GM18519 (cell line): ENCODE data around the gene PIKFYVE.
A peak's percentile ranks its signal among the peaks of the same experiment; 100 is the strongest.
"Not testable (repeated sequence)": the region's sequence is repeated elsewhere in the genome, so short reads cannot be mapped to it uniquely, and the experiment has no call there.

ENCODE experiments used
- ATAC-seq: cut with Tn5 transposase; IDR thresholded peaks from one replicate; pipeline ENCODE4 v1.9.1; 2021; ENCODE audit warnings: mild to moderate bottlenecking, moderate library complexity; ENCODE audit not compliant: unreplicated experiment, low FRiP score

The PIKFYVE gene

GRCh38 chr2:208254871-208255556, 11.0 kb upstream of the PIKFYVE start, which contains the start of gene IDH1:
Gene IDH1, minus strand, starts transcription at chr2:208255071. Its CDS starts 3,520 bp downstream, at chr2:208251551.
- ATAC-seq, result peak; percentile 66

- ATAC-seq, result peak; percentile 9
These were observed 10.4 kb upstream of the PIKFYVE start for GRCh38 chr2:208255557-208256106.

GRCh38 chr2:208256192-208256782, 9.8 kb upstream of the PIKFYVE start:
- ATAC-seq, result no peak

- not testable (repeated sequence) for ATAC-seq
These were observed 8.9 kb upstream of the PIKFYVE start for GRCh38 chr2:208256849-208257813.

GRCh38 chr2:208265371-208265800, 669 bp upstream of the PIKFYVE start:
- ATAC-seq, result peak; percentile 41

- no peak for ATAC-seq
These were observed 468 bp downstream of the PIKFYVE start for GRCh38 chr2:208266553-208266893.

- no peak for ATAC-seq
These were observed 881 bp downstream of the PIKFYVE start for GRCh38 chr2:208266936-208267335.

GRCh38 chr2:208267526-208267925, 1.5 kb downstream of the PIKFYVE start:
- ATAC-seq, result not testable (repeated sequence)

- ATAC-seq, result no peak
These were observed 2.3 kb downstream of the PIKFYVE start for GRCh38 chr2:208268156-208268952.

GRCh38 chr2:208269091-208269490, 3.0 kb downstream of the PIKFYVE start:
- no peak for ATAC-seq

GRCh38 chr2:208274748-208275147, 8.7 kb downstream of the PIKFYVE start:
- no peak for ATAC-seq

- no peak for ATAC-seq
These were observed 12.5 kb downstream of the PIKFYVE start for GRCh38 chr2:208278549-208278948.

- ATAC-seq, result no peak
These were observed 13.2 kb downstream of the PIKFYVE start for GRCh38 chr2:208279236-208279635.

GRCh38 chr2:208280234-208280633, 14.2 kb downstream of the PIKFYVE start:
- ATAC-seq, result no peak

GRCh38 chr2:208280933-208281332, 14.9 kb downstream of the PIKFYVE start:
- no peak for ATAC-seq

- ATAC-seq, result no peak
These were observed 19.8 kb downstream of the PIKFYVE start for GRCh38 chr2:208285853-208286252.

GRCh38 chr2:208294482-208295024, 28.5 kb downstream of the PIKFYVE start:
- peak; percentile 41 for ATAC-seq

GRCh38 chr2:208295834-208296233, 29.8 kb downstream of the PIKFYVE start:
- ATAC-seq, result no peak

- no peak for ATAC-seq
These were observed 30.6 kb downstream of the PIKFYVE start for GRCh38 chr2:208296610-208297009.

- ATAC-seq, result no peak
These were observed 31.9 kb downstream of the PIKFYVE start for GRCh38 chr2:208297961-208298360.
